Glutamatergic neuron (in vitro differentiated cells): ENCODE measurements around the gene KIF3C. TPM values are rescaled to one million over a fixed set of nuclear protein-coding genes. Genes with fewer than 3 reads are reported as not detected.
"Not testable (repeated sequence)": the region's sequence is repeated elsewhere in the genome, so short reads cannot be mapped to it uniquely, and the experiment has no call there.

ENCODE experiments used
- DNase-seq: peaks from one replicate; pipeline ENCODE4 v3.0.0; 2022
- H3K27ac Mint-ChIP-seq: one replicate; pipeline ENCODE4 v1.8.0; 2020; ENCODE audit warnings: mild to moderate bottlenecking, mixed read lengths, inconsistent platforms; ENCODE audit not compliant: unreplicated experiment
- H3K27me3 Mint-ChIP-seq: one replicate; pipeline ENCODE4 v1.8.0; 2020; ENCODE audit warnings: mild to moderate bottlenecking, moderate library complexity, mixed read lengths, inconsistent platforms; ENCODE audit not compliant: unreplicated experiment
- H3K36me3 Mint-ChIP-seq: one replicate; pipeline ENCODE4 v1.8.0; 2020; ENCODE audit warnings: mild to moderate bottlenecking, mixed read lengths, inconsistent platforms; ENCODE audit not compliant: unreplicated experiment
- H3K4me1 Mint-ChIP-seq: one replicate; pipeline ENCODE4 v1.8.0; 2020; ENCODE audit warnings: mild to moderate bottlenecking, low read depth, mixed read lengths, inconsistent platforms; ENCODE audit not compliant: unreplicated experiment
- H3K4me3 Mint-ChIP-seq: one replicate; pipeline ENCODE4 v1.8.0; 2020; ENCODE audit warnings: mild to moderate bottlenecking, mixed read lengths, inconsistent platforms; ENCODE audit not compliant: unreplicated experiment
- H3K9me3 Mint-ChIP-seq: one replicate; pipeline ENCODE4 v1.8.0; 2020; ENCODE audit warnings: mild to moderate bottlenecking, moderate library complexity, mixed read lengths, inconsistent platforms; ENCODE audit not compliant: unreplicated experiment
- CTCF ChIP-seq: fragments of 200-600 bp; sonication (generic); IDR thresholded peaks from one replicate; pipeline ENCODE4 v1.5.0; 2021; ENCODE audit not compliant: partially characterized antibody, unreplicated experiment
- total RNA-seq: library from RNA; stranded (reverse); fragmentation: NEBNext Ultra II Directional; extraction: Animal tissue kit (Norgen Biotek cat#: 25700); gene quantifications from one replicate; pipeline ENCODE4 v1.2.1, GENCODE V29; 2021; ENCODE audit not compliant: unreplicated experiment

KIF3C gene
- total RNA-seq, 1 donor from 2014 or later = 210 TPM

GRCh38 chr2:25920336-25920735, 62.0 kb downstream of the KIF3C start:
- Mint-ChIP-seq H3K36me3 (no peaks in the 10 kb centered on the region), H3K9me3 (peaks cover 3% of the 10 kb centered on the region), H3K4me1 (no peaks in the 10 kb centered on the region), H3K27me3 (peaks cover 6% of the 10 kb centered on the region), H3K4me3 (no peak overlapping the region), H3K27ac (no peak overlapping the region)
- no peak for TF ChIP-seq CTCF
- no peak for DNase-seq

GRCh38 chr2:25917832-25918231, 64.5 kb downstream of the KIF3C start:
- H3K4me3 Mint-ChIP-seq = no peak overlapping the region
- no peak for TF ChIP-seq CTCF
- DNase-seq = no peak
- H3K27me3 Mint-ChIP-seq = peaks cover 4% of the 10 kb centered on the region
- H3K4me1 Mint-ChIP-seq = peaks cover 11% of the 10 kb centered on the region
- H3K27ac Mint-ChIP-seq = no peak overlapping the region
- peaks cover 4% of the 10 kb centered on the region for H3K9me3 Mint-ChIP-seq
- no peaks in the 10 kb centered on the region for H3K36me3 Mint-ChIP-seq

GRCh38 chr2:25917411-25917810, 64.9 kb downstream of the KIF3C start:
- H3K4me3 Mint-ChIP-seq, DNase-seq, H3K9me3 Mint-ChIP-seq, H3K27ac Mint-ChIP-seq, H3K27me3 Mint-ChIP-seq, H3K36me3 Mint-ChIP-seq: not testable (repeated sequence)
- peaks cover 13% of the 10 kb centered on the region for H3K4me1 Mint-ChIP-seq

GRCh38 chr2:25915944-25916772, 66.1 kb downstream of the KIF3C start:
- H3K36me3 Mint-ChIP-seq, H3K9me3 Mint-ChIP-seq, H3K4me3 Mint-ChIP-seq, DNase-seq, H3K27ac Mint-ChIP-seq, H3K27me3 Mint-ChIP-seq: not testable (repeated sequence)
- peaks cover 15% of the 10 kb centered on the region for H3K4me1 Mint-ChIP-seq

GRCh38 chr2:25915411-25915810, 66.9 kb downstream of the KIF3C start:
- H3K4me1 Mint-ChIP-seq = peaks cover 15% of the 10 kb centered on the region
- not testable (repeated sequence) for H3K9me3 Mint-ChIP-seq, DNase-seq, H3K4me3 Mint-ChIP-seq, H3K36me3 Mint-ChIP-seq, H3K27ac Mint-ChIP-seq, H3K27me3 Mint-ChIP-seq

GRCh38 chr2:25913696-25913973, 68.7 kb downstream of the KIF3C start:
- H3K4me3 Mint-ChIP-seq, DNase-seq, H3K9me3 Mint-ChIP-seq, H3K36me3 Mint-ChIP-seq, H3K27me3 Mint-ChIP-seq: not testable (repeated sequence)
- Mint-ChIP-seq H3K4me1 (peaks cover 15% of the 10 kb centered on the region), H3K27ac (peak overlapping the region; percentile 69)

GRCh38 chr2:25912851-25913695, 69.2 kb downstream of the KIF3C start:
- H3K36me3 Mint-ChIP-seq = no peaks in the 10 kb centered on the region
- TF ChIP-seq CTCF = no peak
- H3K4me3 Mint-ChIP-seq = peak overlapping the region; percentile 63
- no peak for DNase-seq
- H3K9me3 Mint-ChIP-seq = peaks cover 9% of the 10 kb centered on the region
- H3K4me1 Mint-ChIP-seq = peaks cover 15% of the 10 kb centered on the region
- H3K27me3 Mint-ChIP-seq = peaks cover 4% of the 10 kb centered on the region
- H3K27ac Mint-ChIP-seq = peak overlapping the region; percentile 69

GRCh38 chr2:25909574-25909973, 72.7 kb downstream of the KIF3C start:
- DNase-seq, H3K27me3 Mint-ChIP-seq: not testable (repeated sequence)
- H3K4me1 Mint-ChIP-seq = peaks cover 15% of the 10 kb centered on the region

More at GRCh38 chr2:25909574-25909973, 72.7 kb downstream of the KIF3C start:
- not testable (repeated sequence) for H3K36me3 Mint-ChIP-seq, H3K9me3 Mint-ChIP-seq, H3K4me3 Mint-ChIP-seq
- peak overlapping the region; percentile 62 for H3K27ac Mint-ChIP-seq
